ENCODE results near the gene SYT17.

DNA sequence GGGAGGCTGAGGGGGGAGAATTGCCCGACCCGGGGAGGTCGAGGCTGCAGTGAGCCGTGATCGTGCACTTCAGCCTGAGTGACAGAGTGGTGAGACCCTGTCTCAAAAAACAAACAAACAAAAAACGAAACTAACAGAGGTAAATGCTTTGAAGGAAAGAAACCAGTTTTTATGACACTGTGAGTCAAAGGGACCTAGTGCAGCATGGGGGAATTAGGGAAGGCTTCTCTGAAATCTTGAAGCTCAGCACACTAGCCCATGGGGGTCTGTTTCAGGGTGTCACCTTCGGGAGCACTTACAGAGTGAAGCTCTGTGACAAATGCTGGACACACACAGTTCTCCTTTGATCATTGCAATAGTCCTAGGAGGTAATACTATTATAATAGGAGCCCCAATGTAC lies 37.7 kb upstream of the SYT17 start:
- TF ChIP-seq POLR2AphosphoS5 (IDR thresholded peaks at IDR 0.05) (no peak), POLR2A (IDR thresholded peaks at IDR 0.05) (no peak)
- TF ChIP-seq, protein P1, sequence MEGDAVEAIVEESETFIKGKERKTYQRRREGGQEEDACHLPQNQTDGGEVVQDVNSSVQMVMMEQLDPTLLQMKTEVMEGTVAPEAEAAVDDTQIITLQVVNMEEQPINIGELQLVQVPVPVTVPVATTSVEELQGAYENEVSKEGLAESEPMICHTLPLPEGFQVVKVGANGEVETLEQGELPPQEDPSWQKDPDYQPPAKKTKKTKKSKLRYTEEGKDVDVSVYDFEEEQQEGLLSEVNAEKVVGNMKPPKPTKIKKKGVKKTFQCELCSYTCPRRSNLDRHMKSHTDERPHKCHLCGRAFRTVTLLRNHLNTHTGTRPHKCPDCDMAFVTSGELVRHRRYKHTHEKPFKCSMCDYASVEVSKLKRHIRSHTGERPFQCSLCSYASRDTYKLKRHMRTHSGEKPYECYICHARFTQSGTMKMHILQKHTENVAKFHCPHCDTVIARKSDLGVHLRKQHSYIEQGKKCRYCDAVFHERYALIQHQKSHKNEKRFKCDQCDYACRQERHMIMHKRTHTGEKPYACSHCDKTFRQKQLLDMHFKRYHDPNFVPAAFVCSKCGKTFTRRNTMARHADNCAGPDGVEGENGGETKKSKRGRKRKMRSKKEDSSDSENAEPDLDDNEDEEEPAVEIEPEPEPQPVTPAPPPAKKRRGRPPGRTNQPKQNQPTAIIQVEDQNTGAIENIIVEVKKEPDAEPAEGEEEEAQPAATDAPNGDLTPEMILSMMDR (IDR thresholded peaks at IDR 0.05) = no peak
